GM21786 (cell line): ENCODE measurements around the gene TSPAN5.
"Not testable (repeated sequence)": the region's sequence is repeated elsewhere in the genome, so short reads cannot be mapped to it uniquely, and the experiment has no call there.

Experiments
- ATAC-seq: cut with Tn5 transposase; IDR thresholded peaks from one replicate; pipeline ENCODE4 v1.9.1; 2021; ENCODE audit not compliant: unreplicated experiment

TSPAN5 gene

GRCh38 chr4:98468709-98469108 lies 189.7 kb downstream of the TSPAN5 start:
- ATAC-seq: no peak

- peak; percentile 98 for ATAC-seq
Observed at GRCh38 chr4:98467627-98468072, 190.8 kb downstream of the TSPAN5 start.

GRCh38 chr4:98466868-98467599 lies 191.4 kb downstream of the TSPAN5 start:
- peak; percentile 8 for ATAC-seq

GRCh38 chr4:98462487-98462886 lies 195.9 kb downstream of the TSPAN5 start:
- no peak for ATAC-seq

GRCh38 chr4:98461121-98461865 lies 197.1 kb downstream of the TSPAN5 start:
- ATAC-seq: not testable (repeated sequence)

GRCh38 chr4:98457422-98457821 lies 201.0 kb downstream of the TSPAN5 start:
- ATAC-seq: not testable (repeated sequence)

- ATAC-seq: no peak
Observed at GRCh38 chr4:98452091-98452490, 206.3 kb downstream of the TSPAN5 start.

- peak; percentile 40 for ATAC-seq
Observed at GRCh38 chr4:98448908-98449307, 209.5 kb downstream of the TSPAN5 start.

- ATAC-seq: no peak
Observed at GRCh38 chr4:98447648-98448047, 210.8 kb downstream of the TSPAN5 start.

GRCh38 chr4:98446499-98447375 lies 211.7 kb downstream of the TSPAN5 start:
- ATAC-seq: peak; percentile 71

GRCh38 chr4:98444371-98444770 lies 214.0 kb downstream of the TSPAN5 start:
- ATAC-seq: no peak

- no peak for ATAC-seq
Observed at GRCh38 chr4:98434816-98435215, 223.6 kb downstream of the TSPAN5 start.

- no peak for ATAC-seq
Observed at GRCh38 chr4:98433691-98434090, 224.7 kb downstream of the TSPAN5 start.

GRCh38 chr4:98430708-98431403 lies 227.6 kb downstream of the TSPAN5 start:
- no peak for ATAC-seq

- ATAC-seq: no peak
Observed at GRCh38 chr4:98423009-98423408, 235.4 kb downstream of the TSPAN5 start.

- no peak for ATAC-seq
Observed at GRCh38 chr4:98421111-98421510, 237.3 kb downstream of the TSPAN5 start.
